Spleen (tissue), 7 donors: ENCODE results near the gene FAM151A.
A peak's percentile ranks its signal among the peaks of the same experiment; 100 is the strongest.

Experiments used
- CTCF ChIP-seq, 11 experiments: fragments of 200-600 bp in 7 of 11; fragments of 450-650 bp in 4 of 11; sonication (generic) in 4 of 11; IDR thresholded peaks in 8 of 11; conservative IDR thresholded peaks in 3 of 11; 1 replicate in 7 of 11; 2 replicates in 4 of 11; pipeline versions ENCODE4 v1.4.0 to v1.8.0; 2016 to 2021; ENCODE audit warnings: antibody characterized with exemption in 11 of 11, inconsistent platforms in 4 of 11, mild to moderate bottlenecking in 1 of 11
- POLR2AphosphoS5 ChIP-seq, 3 donors: sonication (generic); formaldehyde crosslinking; IDR thresholded peaks; one replicate each; pipeline ENCODE4 v1.5.1; 2017; ENCODE audit warnings: antibody characterized with exemption in 3 of 3
- donor health status: DM: no; HTN: no; CAD: no; lungs with moderate emphysema.
- donor health status: DM: no; HTN: no; CAD: no.
- donor health status: DM: no; HTN: no; CAD: no.

GRCh38 chr1:54571803-54572541 is 51.4 kb downstream of the FAM151A start:
- TF ChIP-seq CTCF (IDR thresholded peaks at IDR 0.05 in 8 of 11, conservative IDR thresholded peaks at IDR 0.05 in 3 of 11) (no peak), POLR2AphosphoS5 (IDR thresholded peaks at IDR 0.05) (peak in 1 of 3 donors; percentile 25)
